ENCODE results near the gene VPS26A.
"Not testable (repeated sequence)": the region's sequence is repeated elsewhere in the genome, so short reads cannot be mapped to it uniquely, and the experiment has no call there.

VPS26A gene

GRCh38 chr10:69103784-69104183 lies 20.2 kb upstream of the VPS26A start:
- DNase-seq, result no peak

GRCh38 chr10:69104994-69105790 lies 18.8 kb upstream of the VPS26A start:
- no peak for DNase-seq

GRCh38 chr10:69107176-69107490 lies 16.8 kb upstream of the VPS26A start:
- DNase-seq, result no peak

GRCh38 chr10:69107699-69108098 lies 16.3 kb upstream of the VPS26A start:
- DNase-seq, result no peak

- no peak for DNase-seq
These were observed 4.1 kb upstream of the VPS26A start for GRCh38 chr10:69119896-69120295.

- DNase-seq, result no peak
These were observed 652 bp upstream of the VPS26A start for GRCh38 chr10:69123306-69123746.

- DNase-seq, result peak; percentile 16
These were observed 738 bp downstream of the VPS26A start for GRCh38 chr10:69124563-69125268.

- DNase-seq, result no peak
These were observed 1.6 kb downstream of the VPS26A start for GRCh38 chr10:69125554-69125953.

GRCh38 chr10:69130251-69130650 lies 6.3 kb downstream of the VPS26A start:
- no peak for DNase-seq

GRCh38 chr10:69139961-69140360 lies 16.0 kb downstream of the VPS26A start:
- DNase-seq, result no peak

GRCh38 chr10:69141304-69141703 lies 17.3 kb downstream of the VPS26A start:
- no peak for DNase-seq

- not testable (repeated sequence) for DNase-seq
These were observed 18.1 kb downstream of the VPS26A start for GRCh38 chr10:69142074-69142473.

GRCh38 chr10:69142983-69143382 lies 19.0 kb downstream of the VPS26A start:
- DNase-seq, result no peak

- no peak for DNase-seq
These were observed 21.4 kb downstream of the VPS26A start for GRCh38 chr10:69145329-69145728.

GRCh38 chr10:69145864-69146263 lies 21.9 kb downstream of the VPS26A start:
- no peak for DNase-seq

- DNase-seq, result no peak
These were observed 22.8 kb downstream of the VPS26A start for GRCh38 chr10:69146759-69147158.

GRCh38 chr10:69151984-69152383 lies 28.0 kb downstream of the VPS26A start:
- DNase-seq, result no peak

- DNase-seq, result no peak
These were observed 29.2 kb downstream of the VPS26A start for GRCh38 chr10:69153227-69153626.

GRCh38 chr10:69160809-69161241 lies 36.8 kb downstream of the VPS26A start:
- DNase-seq, result no peak

GRCh38 chr10:69168493-69168892 lies 44.5 kb downstream of the VPS26A start:
- DNase-seq, result no peak

GRCh38 chr10:69172241-69172982 lies 48.4 kb downstream of the VPS26A start:
- no peak for DNase-seq

GRCh38 chr10:69175326-69175725 lies 51.3 kb downstream of the VPS26A start:
- DNase-seq, result not testable (repeated sequence)

GRCh38 chr10:69176823-69177222 lies 52.8 kb downstream of the VPS26A start:
- no peak for DNase-seq
